IPS-20b (cell line): ENCODE data around the gene RHOT2.

Experiments used
- H3K27ac ChIP-seq: one replicate; pipeline ENCODE4 v1.5.1; 2013; ENCODE audit warnings: low read length
- H3K27me3 ChIP-seq: 2 replicates; pipeline ENCODE4 v1.6.1; 2013; ENCODE audit warnings: mild to moderate bottlenecking, low read length, inconsistent platforms; ENCODE audit not compliant: insufficient read depth
- H3K36me3 ChIP-seq: 2 replicates; pipeline ENCODE4 v1.6.1; 2013; ENCODE audit warnings: low read depth, mild to moderate bottlenecking, inconsistent platforms, low read length, moderate library complexity; ENCODE audit not compliant: insufficient read depth
- H3K4me1 ChIP-seq: 2 replicates; pipeline ENCODE4 v1.6.1; 2013; ENCODE audit warnings: mild to moderate bottlenecking, control low read depth, inconsistent platforms, low read length, moderate library complexity; ENCODE audit not compliant: insufficient read depth
- H3K4me3 ChIP-seq: 2 replicates; pipeline ENCODE4 v1.5.1; 2013; ENCODE audit warnings: mild to moderate bottlenecking, low read length, inconsistent platforms
- H3K9ac ChIP-seq: 2 replicates; pipeline ENCODE4 v1.6.1; 2013; ENCODE audit warnings: low read depth, mild to moderate bottlenecking, inconsistent platforms, low read length, moderate library complexity
- H3K9me3 ChIP-seq: 2 replicates; pipeline ENCODE4 v1.6.1; 2013; ENCODE audit warnings: mild to moderate bottlenecking, low read depth, low read length, inconsistent platforms; ENCODE audit not compliant: insufficient read depth

RHOT2 gene

GRCh38 chr16:674968-675883, 7.3 kb downstream of the RHOT2 start, which contains the start of gene RHBDL1:
Gene RHBDL1, plus strand, starts transcription at chr16:675671. Its CDS starts 120 bp downstream, at chr16:675791.
- Histone ChIP-seq H3K9me3 (no peaks in the 10 kb centered on the region), H3K9ac (no peak within 1 kb of the TSS; the same call in 1 of the 2 replicates), H3K4me3 (peak within 1 kb of the TSS; percentile 69), H3K36me3 (peaks cover 36% of the 10 kb centered on the region), H3K27ac (no peak within 1 kb of the TSS), H3K4me1 (peaks cover 3% of the 10 kb centered on the region; the same call in 1 of the 2 replicates), H3K27me3 (peaks cover 15% of the 10 kb centered on the region; the same call in 1 of the 2 replicates)

GRCh38 chr16:675884-676564, 8.1 kb downstream of the RHOT2 start:
- peaks cover 28% of the 10 kb centered on the region for H3K36me3 ChIP-seq
- H3K27me3 ChIP-seq, result peaks cover 15% of the 10 kb centered on the region; the same call in 1 of the 2 replicates
- H3K4me1 ChIP-seq, result peaks cover 3% of the 10 kb centered on the region; the same call in 1 of the 2 replicates
- H3K4me3 ChIP-seq, result peak overlapping the region; percentile 69; the same call in 1 of the 2 replicates
- H3K27ac ChIP-seq, result no peak overlapping the region
- H3K9ac ChIP-seq, result no peak overlapping the region
- no peaks in the 10 kb centered on the region for H3K9me3 ChIP-seq

- no peak overlapping the region for H3K27ac ChIP-seq
- no peak overlapping the region for H3K4me3 ChIP-seq
- no peaks in the 10 kb centered on the region for H3K9me3 ChIP-seq
- peaks cover 25% of the 10 kb centered on the region for H3K36me3 ChIP-seq
- peaks cover 3% of the 10 kb centered on the region; the same call in 1 of the 2 replicates for H3K4me1 ChIP-seq
- peaks cover 15% of the 10 kb centered on the region; the same call in 1 of the 2 replicates for H3K27me3 ChIP-seq
- H3K9ac ChIP-seq, result no peak overlapping the region
These were observed 8.6 kb downstream of the RHOT2 start for GRCh38 chr16:676565-676902.

- H3K27ac ChIP-seq, result no peak overlapping the region
- H3K27me3 ChIP-seq, result peaks cover 15% of the 10 kb centered on the region; the same call in 1 of the 2 replicates
- no peak overlapping the region for H3K9ac ChIP-seq
- H3K36me3 ChIP-seq, result peaks cover 27% of the 10 kb centered on the region
- H3K4me3 ChIP-seq, result no peak overlapping the region
- H3K9me3 ChIP-seq, result no peaks in the 10 kb centered on the region
- peaks cover 3% of the 10 kb centered on the region; the same call in 1 of the 2 replicates for H3K4me1 ChIP-seq
These were observed 9.0 kb downstream of the RHOT2 start for GRCh38 chr16:676913-677312.

- H3K36me3 ChIP-seq, result peaks cover 27% of the 10 kb centered on the region
- no peak overlapping the region for H3K4me3 ChIP-seq
- peaks cover 3% of the 10 kb centered on the region; the same call in 1 of the 2 replicates for H3K4me1 ChIP-seq
- no peaks in the 10 kb centered on the region for H3K9me3 ChIP-seq
- peaks cover 15% of the 10 kb centered on the region; the same call in 1 of the 2 replicates for H3K27me3 ChIP-seq
- no peak overlapping the region for H3K27ac ChIP-seq
- H3K9ac ChIP-seq, result no peak overlapping the region
These were observed 9.6 kb downstream of the RHOT2 start for GRCh38 chr16:677316-678190.

GRCh38 chr16:678209-678857, 10.4 kb downstream of the RHOT2 start:
- Histone ChIP-seq H3K27me3 (peaks cover 15% of the 10 kb centered on the region; the same call in 1 of the 2 replicates), H3K4me1 (peaks cover 3% of the 10 kb centered on the region; the same call in 1 of the 2 replicates), H3K9ac (no peak overlapping the region), H3K9me3 (no peaks in the 10 kb centered on the region), H3K4me3 (no peak overlapping the region), H3K27ac (no peak overlapping the region), H3K36me3 (peaks cover 26% of the 10 kb centered on the region)

- H3K4me1 ChIP-seq, result peaks cover 3% of the 10 kb centered on the region; the same call in 1 of the 2 replicates
- peaks cover 19% of the 10 kb centered on the region for H3K36me3 ChIP-seq
- H3K27me3 ChIP-seq, result peaks cover 15% of the 10 kb centered on the region; the same call in 1 of the 2 replicates
- H3K4me3 ChIP-seq, result peak overlapping the region; percentile 73
- H3K27ac ChIP-seq, result no peak overlapping the region
- H3K9me3 ChIP-seq, result no peaks in the 10 kb centered on the region
- no peak overlapping the region for H3K9ac ChIP-seq
These were observed 11.2 kb downstream of the RHOT2 start for GRCh38 chr16:678858-679813.

GRCh38 chr16:679814-680624, 12.1 kb downstream of the RHOT2 start, which contains the start of gene STUB1:
Gene STUB1, plus strand, starts transcription at chr16:680410. Its CDS starts 116 bp downstream, at chr16:680526.
- Histone ChIP-seq H3K9ac (peak within 1 kb of the TSS; percentile 80; the same call in 1 of the 2 replicates), H3K36me3 (peaks cover 19% of the 10 kb centered on the region), H3K27ac (no peak within 1 kb of the TSS), H3K27me3 (peaks cover 12% of the 10 kb centered on the region; the same call in 1 of the 2 replicates), H3K9me3 (no peaks in the 10 kb centered on the region), H3K4me1 (no peaks in the 10 kb centered on the region; the same call in 1 of the 2 replicates), H3K4me3 (peak within 1 kb of the TSS; percentile 90)

GRCh38 chr16:680625-680945, 12.7 kb downstream of the RHOT2 start:
- peak overlapping the region; percentile 80; the same call in 1 of the 2 replicates for H3K9ac ChIP-seq
- H3K27ac ChIP-seq, result no peak overlapping the region

More at GRCh38 chr16:680625-680945, 12.7 kb downstream of the RHOT2 start:
- Histone ChIP-seq H3K9me3 (no peaks in the 10 kb centered on the region), H3K4me3 (peak overlapping the region; percentile 90), H3K4me1 (no peaks in the 10 kb centered on the region), H3K27me3 (peaks cover 8% of the 10 kb centered on the region; the same call in 1 of the 2 replicates), H3K36me3 (peaks cover 19% of the 10 kb centered on the region)
